Activated CD8-positive, alpha-beta memory T cell treated with anti-CD3 and anti-CD28 coated beads, Interleukin-2, amount 50 U/mL, for 48 hours (primary cell): ENCODE measurements around the gene PGM1.

Experiments used
- DNase-seq: peaks from one replicate; pipeline ENCODE4 v3.0.0-alpha.2; 2020

Gene PGM1

GRCh38 chr1:63705078-63705477 is 111.9 kb downstream of the PGM1 start:
- no peak for DNase-seq

- no peak for DNase-seq
Observed at GRCh38 chr1:63709267-63709828, 116.1 kb downstream of the PGM1 start.
